ENCODE results near the gene EFCAB14.

- TF ChIP-seq CTCF (IDR thresholded peaks at IDR 0.05; ENCODE audit: extremely low read depth in 1 of 2, insufficient read depth in 1 of 2, low read depth in 1 of 2, low read length in 2 of 2) (no peak), POLR2A (IDR thresholded peaks at IDR 0.05; ENCODE audit: low read depth, low read length) (no peak), EZH2 (IDR thresholded peaks at IDR 0.05; ENCODE audit: borderline replicate concordance, low read depth, low read length, severe bottlenecking) (no peak), POLR2AphosphoS5 (IDR thresholded peaks at IDR 0.05; ENCODE audit: insufficient read depth, low read depth, low read length) (no peak), GATA2 (IDR thresholded peaks at IDR 0.05; ENCODE audit: insufficient read depth, insufficient read length, low read depth, low read length) (no peak), FOS (IDR thresholded peaks at IDR 0.05; ENCODE audit: borderline replicate concordance, insufficient read depth, low read length) (no peak)
- TF ChIP-seq, protein P1, sequence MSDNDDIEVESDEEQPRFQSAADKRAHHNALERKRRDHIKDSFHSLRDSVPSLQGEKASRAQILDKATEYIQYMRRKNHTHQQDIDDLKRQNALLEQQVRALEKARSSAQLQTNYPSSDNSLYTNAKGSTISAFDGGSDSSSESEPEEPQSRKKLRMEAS (IDR thresholded peaks at IDR 0.05; ENCODE audit: insufficient read depth, insufficient read length) = no peak
Observed at GRCh38 chr1:46646844-46647243, 72.1 kb downstream of the EFCAB14 start.

Data from endothelial cell of umbilical vein (primary cell).